IMR-90 (cell line): ENCODE measurements around the gene PTMS. TPM values are rescaled to one million over a fixed set of nuclear protein-coding genes. Genes with fewer than 3 reads are reported as not detected.

Experiments
- ATAC-seq: fragments of 200-7000 bp; cut with Tn5 transposase; 2 replicates; pipeline ENCODE4 v1.9.1; 2020; ENCODE audit warnings: low read depth, mild to moderate bottlenecking, moderate library complexity
- BruUV-seq: library from RNA; stranded (reverse); fragments of 400-500 nt; replicated peaks from 2 replicates; lab custom pipeline; 2021; lab: Mats Ljungman, UMichigan
- CTCF ChIA-PET: fragments of 300-600 bp; formaldehyde crosslinking; extraction: SDS; loops from one replicate; lab custom pipeline; 2021; ENCODE audit warnings: antibody characterized with exemption; lab: Yijun Ruan, JAX
- POLR2A ChIA-PET: fragments of 300-600 bp; sonication (Branson Sonifier 250); formaldehyde crosslinking; loops from one replicate; lab custom pipeline; 2022; ENCODE audit warnings: antibody characterized with exemption; ENCODE audit not compliant: unreplicated experiment; lab: Charles Lee
- DNase-seq: peaks from one replicate; pipeline ENCODE4 v3.0.0; 2013
- H2AFZ ChIP-seq: replicated peaks from 2 replicates; pipeline ENCODE3; 2013; ENCODE audit warnings: low read length, mild to moderate bottlenecking; ENCODE audit not compliant: poor library complexity
- H2AK5ac ChIP-seq: 2 replicates; pipeline ENCODE4 v1.6.1; 2013; ENCODE audit warnings: low read depth, low read length, inconsistent platforms
- H2AK9ac ChIP-seq: replicated peaks from 2 replicates; pipeline ENCODE3; 2013; ENCODE audit warnings: mild to moderate bottlenecking, low read depth, low read length, moderate library complexity; ENCODE audit not compliant: poor library complexity
- H2BK120ac ChIP-seq: 2 replicates; pipeline ENCODE4 v1.6.1; 2013; ENCODE audit warnings: low read depth, low read length, inconsistent platforms
- H2BK15ac ChIP-seq: 3 replicates; pipeline ENCODE4 v1.6.1; 2013; ENCODE audit warnings: low read depth, low read length, inconsistent platforms
- H2BK20ac ChIP-seq: 2 replicates; pipeline ENCODE4 v1.6.1; 2013; ENCODE audit warnings: low read depth, mild to moderate bottlenecking, inconsistent platforms, low read length, moderate library complexity
- H2BK5ac ChIP-seq: 2 replicates; pipeline ENCODE4 v1.6.1; 2013; ENCODE audit warnings: mild to moderate bottlenecking, low read depth, low read length, inconsistent platforms; ENCODE audit not compliant: poor library complexity, severe bottlenecking
- H3K14ac ChIP-seq: replicated peaks from 2 replicates; pipeline ENCODE4 v1.6.1; 2013; ENCODE audit warnings: low read depth, low read length, inconsistent platforms
- H3K18ac ChIP-seq: 2 replicates; pipeline ENCODE4 v1.6.1; 2013; ENCODE audit warnings: low read depth, low read length, control low read depth
- H3K23ac ChIP-seq: 2 replicates; pipeline ENCODE4 v1.6.1; 2013; ENCODE audit warnings: low read depth, low read length, inconsistent platforms
- H3K27ac ChIP-seq: 2 replicates; pipeline ENCODE4 v1.5.1; 2013; ENCODE audit warnings: mild to moderate bottlenecking, control low read depth, low read length; ENCODE audit not compliant: insufficient read depth
- H3K27me3 ChIP-seq: 2 replicates; pipeline ENCODE4 v1.6.1; 2013; ENCODE audit warnings: low read length; ENCODE audit not compliant: control insufficient read depth, insufficient read depth
- H3K36me3 ChIP-seq: 2 replicates; pipeline ENCODE4 v1.6.1; 2013; ENCODE audit warnings: low read length, mixed read lengths; ENCODE audit not compliant: control insufficient read depth, insufficient read depth
- H3K4ac ChIP-seq: 2 replicates; pipeline ENCODE4 v1.6.1; 2013; ENCODE audit warnings: low read depth, low read length, inconsistent platforms
- H3K4me1 ChIP-seq: 2 replicates; pipeline ENCODE4 v1.6.1; 2013; ENCODE audit warnings: low read length, mixed read lengths; ENCODE audit not compliant: control insufficient read depth, insufficient read depth
- H3K4me2 ChIP-seq: 2 replicates; pipeline ENCODE4 v1.6.1; 2013; ENCODE audit warnings: low read depth, mild to moderate bottlenecking, control low read depth, low read length, moderate library complexity
- H3K4me3 ChIP-seq: 2 replicates; pipeline ENCODE4 v1.5.1; 2013; ENCODE audit warnings: low read depth, mild to moderate bottlenecking, control low read depth, low read length, moderate library complexity; ENCODE audit not compliant: insufficient read depth
- H3K56ac ChIP-seq: 2 replicates; pipeline ENCODE4 v1.6.1; 2013; ENCODE audit warnings: low read length, inconsistent platforms; ENCODE audit not compliant: insufficient read depth; ENCODE audit errors: extremely low read depth
- H3K79me1 ChIP-seq, 2 experiments: 2 replicates each; pipeline ENCODE4 v1.6.1; 2013; ENCODE audit warnings: low read length in 2 of 2, inconsistent platforms in 1 of 2, low read depth in 1 of 2
- H3K9ac ChIP-seq: 2 replicates; pipeline ENCODE4 v1.6.1; 2013; ENCODE audit warnings: low read depth, low read length, control low read depth
- H3K9me1 ChIP-seq: 2 replicates; pipeline ENCODE4 v1.6.1; 2013; ENCODE audit warnings: low read length, inconsistent platforms; ENCODE audit not compliant: insufficient read depth
- H3K9me3 ChIP-seq: 2 replicates; pipeline ENCODE4 v1.6.1; 2013; ENCODE audit warnings: low read length; ENCODE audit not compliant: control insufficient read depth, insufficient read depth
- H4K20me1 ChIP-seq: 2 replicates; pipeline ENCODE4 v1.6.1; 2013; ENCODE audit warnings: low read length, inconsistent platforms; ENCODE audit not compliant: insufficient read depth
- H4K5ac ChIP-seq: 2 replicates; pipeline ENCODE4 v1.6.1; 2013; ENCODE audit warnings: mild to moderate bottlenecking, low read depth, low read length, control low read depth
- H4K8ac ChIP-seq, 2 experiments: 2 replicates each; pipeline ENCODE4 v1.6.1; 2013; ENCODE audit warnings: low read depth in 2 of 2, low read length in 2 of 2, control low read depth in 1 of 2, inconsistent platforms in 1 of 2
- H4K91ac ChIP-seq: 2 replicates; pipeline ENCODE4 v1.6.1; 2013; ENCODE audit warnings: low read depth, low read length, inconsistent platforms; ENCODE audit not compliant: insufficient read depth
- CEBPB ChIP-seq: IDR thresholded peaks from 2 replicates; pipeline ENCODE4 v1.6.1; 2012; ENCODE audit warnings: low read depth, low read length, improper control_type of control experiment
- CTCF ChIP-seq: conservative IDR thresholded peaks from 2 replicates; pipeline ENCODE4 v1.5.1; 2012; ENCODE audit warnings: mild to moderate bottlenecking, low read depth, low read length, improper control_type of control experiment
- ELK1 ChIP-seq: fragments of 150-350 bp; IDR thresholded peaks from 2 replicates; pipeline ENCODE4 v1.6.1; 2016; ENCODE audit warnings: low read depth, mild to moderate bottlenecking, low read length, moderate library complexity, borderline replicate concordance
- FOS ChIP-seq: fragments of 150-350 bp; IDR thresholded peaks from 2 replicates; pipeline ENCODE4 v1.6.1; 2016; ENCODE audit warnings: low read depth, low read length
- WGBS, 2 experiments: methylation state at CpG; one replicate each; pipeline versions ENCODE4 v1.1.5 to v1.1.7; 2013; ENCODE audit warnings: missing lambda C conversion rate in 2 of 2; ENCODE audit not compliant: insufficient read length in 1 of 2; ENCODE audit errors: extremely low coverage in 2 of 2; 5-methylcytosine and 5-hydroxymethylcytosine counted together
- dilution Hi-C: fragments of 300-500 bp; cut with HindIII; formaldehyde crosslinking; loops from one replicate; pipeline ENCODE4 v1.14.3; 2018; ENCODE audit warnings: low sequenced_read_pairs; ENCODE audit not compliant: unreplicated experiment
- in situ Hi-C: fragments of 300-500 bp; cut with MboI; formaldehyde crosslinking; loops from 3 replicates; pipeline ENCODE4 v1.14.3; 2019; ENCODE audit warnings: low sequenced_read_pairs, inconsistent platforms, mixed read lengths
- intact Hi-C: fragments of 100-400 bp; cut with micrococcal nuclease; formaldehyde crosslinking; loops from 2 replicates; pipeline ENCODE4 v1.10.0; 2022
- polyA plus RNA-seq, 3 experiments: library from polyadenylated mRNA; depleted of rRNA; stranded (reverse); fragments of >200 nt; gene quantifications; 2 replicates each; pipeline ENCODE4 v1.2.3, GENCODE V29; 2012; ENCODE audit warnings: low replicate concordance in 1 of 3
- total RNA-seq: library from RNA; depleted of rRNA; stranded (reverse); fragments of >200 nt; gene quantifications from 2 replicates; pipeline ENCODE4 v1.2.3, GENCODE V29; 2012

PTMS gene
- total and polyA plus RNA-seq, 2 of the 4 experiments (the other 2 are of a cell fraction) = 17.2 to 275 TPM

GRCh38 chr12:6770094-6770493 is 3.9 kb downstream of the PTMS start:
- Histone ChIP-seq H4K8ac (no peak overlapping the region), H3K27me3 (no peaks in the 10 kb centered on the region), H3K36me3 (peaks cover 17% of the 10 kb centered on the region), H3K4me1 (peaks cover 20% of the 10 kb centered on the region), H3K9me3 (no peaks in the 10 kb centered on the region), H3K18ac (no peak overlapping the region), H2AK5ac (no peak overlapping the region), H2AFZ (no peak overlapping the region), H2AK9ac (no peak overlapping the region), H3K4ac (no peak overlapping the region), H3K9me1 (peaks cover 17% of the 10 kb centered on the region), H4K91ac (no peak overlapping the region), H3K56ac (no peak overlapping the region), H3K4me2 (no peak overlapping the region), H2BK5ac (no peak overlapping the region), H3K9ac (no peak overlapping the region), H2BK15ac (no peak overlapping the region), H3K23ac (no peak overlapping the region), H4K20me1 (peaks cover 35% of the 10 kb centered on the region), H3K4me3 (no peak overlapping the region), H2BK20ac (no peak overlapping the region), H2BK120ac (no peak overlapping the region), H3K14ac (no peak overlapping the region), H4K5ac (no peak overlapping the region), H3K79me1 (peaks cover 15 to 51% of the 10 kb centered on the region in 2 experiments), H3K27ac (no peak overlapping the region)
- intact Hi-C loops = no loop called here
- TF ChIP-seq FOS = no peak
- no peak for TF ChIP-seq ELK1
- TF ChIP-seq CTCF = no peak
- no peak for TF ChIP-seq CEBPB
- ChIA-PET CTCF (no interaction called here), POLR2A (no interaction called here)
- in situ Hi-C loops = no loop called here
- WGBS, 2 experiments = no CpG with 5 or more reads among the region's 12 CpGs
- dilution Hi-C loops = no loop called here
- no peak for DNase-seq
- no peak for ATAC-seq
- TSS peak; percentile 96 for BruUV-seq
